Measurements from ENCODE around the gene QSER1.
"Not testable (repeated sequence)": the region's sequence is repeated elsewhere in the genome, so short reads cannot be mapped to it uniquely, and the experiment has no call there.

QSER1 gene

DNA sequence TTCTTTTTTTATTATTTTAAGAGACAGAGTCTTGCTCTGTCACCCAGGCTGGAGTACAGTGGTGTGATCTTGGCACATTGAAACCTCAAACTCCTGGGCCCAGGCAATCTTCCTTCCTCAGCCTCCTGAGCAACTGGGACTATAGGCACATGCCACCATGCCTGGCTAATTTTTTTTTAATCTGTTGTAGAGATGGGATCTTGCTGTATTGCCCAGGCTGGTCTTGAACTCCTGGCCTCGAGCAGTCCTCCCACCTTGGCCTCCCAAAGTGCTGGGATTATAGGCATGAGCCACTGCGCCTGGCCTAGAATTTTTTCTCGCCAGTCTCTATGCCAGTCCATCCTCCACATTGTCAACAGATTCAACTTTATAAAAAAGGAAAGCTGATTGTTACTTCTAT lies 44.7 kb downstream of the QSER1 start:
- not testable (repeated sequence) for DNase-seq

DNA sequence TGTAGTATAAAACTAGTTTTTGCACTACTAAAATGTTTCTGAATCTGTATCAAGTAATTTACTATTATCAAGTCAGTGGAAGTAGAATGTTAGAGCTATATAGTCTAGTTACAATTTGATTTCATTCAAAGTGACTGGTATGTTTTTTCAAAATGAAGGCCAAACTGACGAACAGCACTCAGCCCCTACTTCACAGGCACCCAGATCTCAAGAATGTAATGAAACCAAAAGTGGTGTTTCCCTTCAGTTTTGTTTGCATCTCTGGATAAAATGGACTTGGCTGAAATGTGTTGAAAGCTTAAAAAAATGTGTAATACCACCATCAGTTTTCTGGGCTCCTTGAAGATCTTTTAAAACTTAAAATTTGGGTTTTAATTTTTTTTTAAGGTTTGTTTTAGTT lies 46.4 kb downstream of the QSER1 start:
- DNase-seq = no peak

DNA sequence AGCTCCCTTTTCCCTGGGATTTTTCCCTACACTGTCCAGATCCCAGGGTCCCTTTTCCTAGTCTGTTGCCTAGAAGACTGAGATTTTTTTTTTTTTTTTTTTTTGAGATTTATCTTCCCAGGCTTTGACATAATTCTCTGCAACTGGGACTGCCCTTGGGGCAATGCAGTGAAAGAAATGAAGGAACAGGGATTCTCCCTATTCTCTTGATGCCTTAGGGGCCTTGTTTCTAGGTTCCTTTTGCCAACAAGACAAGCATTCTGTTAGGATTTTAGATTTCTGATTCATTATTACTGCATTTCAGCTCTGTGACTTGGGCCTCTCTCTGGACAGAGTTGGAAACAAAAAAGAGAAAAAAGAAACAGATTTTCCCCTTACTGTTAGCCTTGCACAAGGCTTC lies 47.3 kb downstream of the QSER1 start:
- DNase-seq = no peak

DNA sequence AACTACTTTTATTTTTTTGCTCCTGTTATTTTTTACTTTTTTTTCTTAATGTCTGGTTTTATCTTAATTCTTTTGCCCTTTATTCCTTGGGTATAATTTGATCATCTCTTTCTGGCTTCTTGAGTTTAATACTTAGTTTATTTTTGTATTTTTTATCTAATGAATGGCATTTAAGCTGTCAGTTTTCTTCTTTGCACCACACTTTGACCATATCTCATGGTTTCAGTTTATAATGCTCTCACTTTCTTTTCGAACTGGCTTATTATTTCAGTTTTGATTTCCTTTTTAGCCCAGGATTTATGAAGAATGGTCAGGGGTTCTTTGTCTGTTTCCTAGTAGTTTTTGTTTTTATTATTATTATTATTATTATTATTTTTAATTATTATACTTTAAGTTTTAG lies 48.3 kb downstream of the QSER1 start:
- no peak for DNase-seq

DNA sequence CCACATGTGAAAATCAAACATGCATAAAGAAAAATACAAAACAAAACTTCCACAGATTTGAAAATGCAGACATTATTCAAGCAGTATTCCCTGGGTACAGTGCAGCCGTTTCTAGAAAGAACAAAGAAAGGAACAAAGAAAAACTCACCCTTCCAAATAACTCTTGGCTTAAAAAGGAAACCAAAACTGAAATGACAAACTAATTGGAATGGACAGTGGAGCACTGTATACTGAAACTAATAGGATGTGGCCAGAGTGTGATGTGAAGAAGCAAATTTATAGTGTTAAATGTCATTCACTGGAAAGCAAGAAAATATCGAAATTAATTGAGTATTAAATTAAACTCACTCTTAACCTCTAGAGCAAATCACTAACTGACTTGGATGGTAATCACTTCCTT lies 55.4 kb downstream of the QSER1 start:
- no peak for DNase-seq

DNA sequence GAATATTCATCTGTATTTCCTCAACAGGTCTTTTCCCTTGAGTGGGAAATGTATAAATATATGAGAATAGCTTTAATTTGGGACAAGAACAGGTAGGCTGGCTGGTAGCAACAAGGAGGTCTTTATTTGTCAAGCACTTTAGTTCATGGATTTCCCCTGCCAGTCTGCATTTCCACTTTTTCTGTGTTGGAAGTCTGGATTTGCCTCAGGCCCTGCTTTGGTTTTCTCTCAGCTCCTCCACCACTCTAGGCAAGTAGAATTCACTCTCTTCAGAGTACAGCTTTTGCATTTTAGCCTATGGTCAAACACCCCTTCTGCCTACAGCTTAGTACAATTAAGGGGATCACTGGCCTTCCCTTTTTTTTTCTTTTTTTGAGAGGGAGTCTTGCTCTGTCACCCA lies 57.1 kb downstream of the QSER1 start:
- DNase-seq = no peak

DNA sequence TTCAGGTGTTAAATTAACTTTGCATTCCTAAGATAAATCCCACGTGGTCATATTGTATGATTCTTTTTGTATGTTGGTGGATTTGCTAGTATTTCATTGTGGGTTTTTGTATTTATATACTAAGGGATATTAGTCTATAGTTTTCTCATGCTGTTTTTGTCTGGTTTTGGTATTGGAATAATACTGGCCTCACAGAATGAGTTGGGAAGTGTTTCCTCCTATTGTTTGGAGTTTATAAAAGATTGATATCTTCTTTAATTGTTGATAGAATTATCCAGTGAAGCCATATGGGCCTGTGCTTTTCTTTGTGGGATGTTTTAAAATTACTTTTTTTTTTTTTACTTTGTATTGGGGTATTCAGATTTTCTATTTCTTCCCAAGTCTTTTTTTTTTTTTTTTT lies 59.8 kb downstream of the QSER1 start:
- DNase-seq = no peak

DNA sequence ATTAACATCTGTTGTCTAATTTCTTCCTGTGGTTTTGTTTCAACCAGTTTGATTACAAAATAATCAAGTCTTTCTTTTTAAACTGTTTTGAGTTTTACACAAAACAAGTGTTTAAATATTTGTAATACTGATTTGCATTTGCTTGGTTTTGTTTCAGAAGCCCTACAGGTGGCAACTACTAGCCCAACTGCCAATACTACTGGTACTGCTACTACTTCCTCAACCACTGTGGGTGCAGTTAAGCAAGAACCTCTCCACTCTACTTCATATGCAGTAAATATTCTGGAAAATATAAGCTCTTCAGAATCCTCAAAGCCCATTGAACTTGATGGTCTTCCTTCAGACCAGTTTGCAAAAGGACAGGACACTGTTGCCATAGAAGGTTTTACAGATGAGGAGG lies 61.1 kb downstream of the QSER1 start:
- DNase-seq = no peak

DNA sequence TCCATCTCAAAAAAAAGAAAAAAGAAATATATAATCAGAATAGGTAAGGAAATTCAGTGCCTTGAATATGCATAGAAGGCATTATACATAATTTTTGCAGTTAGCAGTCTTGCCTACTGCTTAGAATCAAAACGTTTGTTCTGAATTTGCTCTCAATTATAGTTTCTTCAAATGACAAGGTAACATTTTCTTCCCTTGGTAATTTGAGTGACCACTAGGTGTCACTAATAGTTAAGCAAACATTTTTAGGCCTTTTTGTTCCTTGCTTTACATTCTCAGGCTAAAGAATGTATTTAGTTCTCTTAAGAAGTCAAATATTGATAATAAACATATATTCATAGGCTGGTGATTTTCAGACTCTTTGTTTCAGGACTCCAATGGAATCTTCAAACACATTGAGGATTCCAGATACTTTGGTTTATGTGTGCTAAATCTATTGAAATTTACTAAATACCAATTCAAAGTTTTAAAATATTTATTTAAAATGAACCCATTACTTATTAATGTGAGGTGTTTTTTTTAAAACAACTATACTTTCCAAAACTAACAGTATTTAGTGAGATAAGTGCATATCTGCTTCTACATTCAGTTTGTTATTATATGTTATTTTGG lies 68.0 kb downstream of the QSER1 start:
- peak in 1 of 2 donors; percentile 56 for DNase-seq

DNA sequence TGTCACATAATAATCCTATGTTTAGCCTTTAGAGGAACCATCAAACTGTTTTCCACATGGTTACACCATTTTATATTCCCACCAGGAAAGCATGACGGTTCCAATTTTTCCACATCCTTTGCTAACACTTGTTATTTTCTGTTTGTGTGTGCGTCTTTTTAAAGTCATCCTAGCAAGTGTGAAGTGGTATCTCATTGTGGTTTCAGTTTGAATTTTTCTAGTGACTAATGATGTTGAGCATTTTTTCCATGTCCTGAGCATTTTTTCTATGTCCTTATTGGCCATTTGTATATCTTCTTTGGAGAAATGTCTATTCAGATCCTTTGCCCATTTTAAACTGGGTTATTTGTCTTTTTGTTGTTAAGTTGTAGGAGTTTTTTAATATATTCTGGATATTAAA lies 69.4 kb downstream of the QSER1 start:
- no peak for DNase-seq

DNA sequence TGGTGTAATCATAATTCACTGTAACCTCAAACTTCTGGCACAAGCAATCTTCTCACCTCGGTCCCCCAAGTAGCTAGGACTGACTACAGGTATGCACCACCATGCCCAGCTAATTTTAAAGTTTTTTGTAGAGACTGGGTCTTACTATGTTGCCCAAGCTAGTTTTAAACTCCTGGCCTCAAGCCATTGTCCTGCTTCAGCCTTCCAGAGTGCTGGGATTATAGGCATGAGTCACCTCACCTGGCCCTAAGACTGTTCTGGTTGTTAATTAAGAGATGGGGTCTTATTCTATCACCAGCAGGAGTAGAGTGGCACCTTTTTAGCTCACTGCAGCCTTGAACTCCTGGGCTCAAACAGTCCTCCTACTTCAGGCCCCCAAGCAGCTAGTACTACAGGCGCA lies 71.1 kb downstream of the QSER1 start:
- DNase-seq = no peak

DNA sequence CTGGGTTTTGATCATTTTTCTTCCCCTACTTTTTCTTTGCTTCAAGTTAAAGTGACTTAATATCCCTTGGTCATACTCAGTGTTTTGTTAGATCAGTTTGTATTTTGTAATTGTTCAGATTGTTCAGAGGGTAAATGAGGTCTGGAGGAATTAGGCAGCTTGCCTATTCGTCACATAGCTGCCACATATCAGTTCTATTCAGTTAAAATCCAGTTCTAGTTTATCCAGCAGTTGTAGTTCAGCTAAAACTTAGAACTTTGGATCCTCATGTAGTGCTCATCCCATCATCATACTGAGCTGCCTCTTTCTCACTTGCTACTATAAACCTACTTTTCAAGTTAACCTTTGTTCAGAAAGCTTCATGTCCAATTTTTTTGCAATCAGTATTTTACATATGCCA lies 75.9 kb downstream of the QSER1 start:
- DNase-seq = no peak

DNA sequence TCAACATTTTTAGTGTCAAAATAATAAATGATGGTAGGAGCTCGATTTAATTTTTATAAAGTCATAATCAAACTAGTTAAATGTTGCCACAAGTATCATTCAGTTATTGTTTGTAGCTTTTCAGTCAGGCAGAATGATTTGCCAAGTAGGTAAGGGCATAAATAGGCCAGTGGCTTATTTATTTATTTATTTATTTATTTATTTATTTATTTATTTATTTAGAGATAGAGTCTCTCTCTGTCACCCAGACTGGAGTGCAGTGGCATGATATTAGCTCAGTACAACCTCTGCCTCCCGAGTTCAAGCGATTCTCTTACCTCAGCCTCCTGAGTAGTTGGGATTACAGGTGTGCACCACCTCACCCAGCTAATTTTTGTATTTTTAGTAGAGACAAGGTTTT lies 79.6 kb downstream of the QSER1 start:
- DNase-seq = not testable (repeated sequence)

DNA sequence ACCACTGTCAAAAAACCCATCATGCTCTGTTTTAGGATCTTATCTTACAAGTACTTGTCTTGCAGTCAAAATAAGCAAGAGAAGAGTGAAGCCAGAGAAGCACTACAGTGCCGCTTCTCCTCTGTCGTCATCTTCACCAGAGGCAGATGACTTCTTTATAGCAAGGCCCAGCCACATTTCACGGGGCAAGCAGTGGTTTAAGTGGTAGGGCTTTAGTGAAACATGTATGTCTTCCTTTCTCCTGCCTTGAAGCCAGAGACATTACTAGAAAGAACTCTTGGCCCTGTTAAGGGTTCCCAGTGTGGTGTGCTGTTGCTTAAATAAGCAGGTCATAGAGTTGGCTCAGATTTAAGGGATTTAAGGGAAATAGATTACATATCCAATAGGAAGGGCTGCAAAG lies 80.2 kb downstream of the QSER1 start:
- no peak for DNase-seq

DNA sequence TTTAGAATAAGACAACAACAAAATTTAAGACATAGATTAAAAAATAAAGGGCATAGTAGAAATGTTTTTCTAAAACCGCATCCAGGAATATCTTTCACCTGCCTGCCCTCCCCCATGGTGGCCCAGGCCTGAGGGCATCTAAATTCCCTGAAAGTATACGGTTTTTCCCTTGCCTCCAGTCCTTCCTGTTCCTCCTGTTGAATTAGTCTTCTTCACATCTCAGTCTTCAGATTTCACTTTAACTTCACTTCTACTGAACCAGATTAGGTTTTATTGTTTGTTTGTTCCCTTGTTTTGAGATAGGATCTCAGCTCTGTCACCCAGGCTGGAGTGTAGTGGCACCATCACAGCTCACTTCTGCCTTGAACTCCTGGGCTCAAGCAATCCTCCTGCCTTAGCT lies 90.0 kb downstream of the QSER1 start:
- no peak for DNase-seq

DNA sequence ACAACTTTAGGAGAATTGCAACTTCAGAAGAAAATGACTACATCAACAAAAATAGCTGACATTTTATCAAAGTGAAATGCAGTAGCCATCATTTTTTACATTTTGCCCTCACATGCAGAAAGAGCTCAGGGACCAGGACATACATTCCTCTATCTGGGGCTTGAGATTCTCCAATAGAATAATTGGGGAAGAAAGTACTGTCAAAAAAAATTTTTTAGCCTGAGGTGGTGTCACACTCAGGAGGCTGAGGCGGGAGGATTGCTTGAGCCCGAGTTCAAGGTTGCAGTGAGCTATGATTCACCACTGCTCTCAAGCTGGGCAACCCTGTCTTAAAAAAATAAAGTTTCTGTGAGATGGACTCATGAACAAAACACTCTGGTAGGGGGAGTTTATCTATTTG lies 90.9 kb downstream of the QSER1 start:
- DNase-seq = no peak

DNA sequence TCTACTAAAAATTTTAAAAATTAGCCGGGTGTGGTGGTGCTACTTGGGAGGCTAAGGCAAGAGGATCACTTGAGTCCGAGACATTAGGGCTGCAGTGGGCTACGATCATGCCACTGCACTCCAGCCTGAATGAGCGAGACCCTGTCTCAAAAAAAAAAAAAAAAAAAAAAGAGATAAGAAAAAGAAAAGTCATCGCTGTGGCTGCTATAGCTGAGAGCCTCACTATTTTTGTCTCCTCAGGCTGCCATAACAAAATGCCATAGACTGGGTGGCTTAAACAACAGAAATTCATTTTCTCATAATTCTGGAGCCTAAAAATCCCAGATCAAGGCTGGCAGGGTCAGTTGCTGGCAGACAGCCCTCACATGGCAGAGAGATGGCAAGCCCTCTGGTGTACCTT lies 93.0 kb downstream of the QSER1 start:
- DNase-seq = no peak

DNA sequence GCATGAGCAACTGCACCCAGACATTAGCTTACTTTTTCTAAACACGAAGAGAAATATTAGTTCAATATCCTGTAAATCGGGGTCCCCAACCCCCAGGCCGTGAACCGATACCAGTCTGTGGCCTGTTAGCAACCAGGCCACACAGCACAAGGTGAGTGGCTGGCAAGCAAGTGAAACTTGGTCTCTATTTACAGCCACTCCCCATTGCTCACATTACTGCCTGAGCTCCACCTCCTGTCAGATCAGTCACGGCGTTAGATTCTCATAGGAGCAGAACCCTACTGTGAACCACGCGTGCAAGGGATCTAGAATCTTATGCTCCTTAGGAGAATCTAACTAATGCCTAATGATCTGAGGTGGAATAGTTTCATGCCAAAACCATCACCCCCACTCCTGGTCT lies 95.2 kb downstream of the QSER1 start:
- DNase-seq = no peak

DNA sequence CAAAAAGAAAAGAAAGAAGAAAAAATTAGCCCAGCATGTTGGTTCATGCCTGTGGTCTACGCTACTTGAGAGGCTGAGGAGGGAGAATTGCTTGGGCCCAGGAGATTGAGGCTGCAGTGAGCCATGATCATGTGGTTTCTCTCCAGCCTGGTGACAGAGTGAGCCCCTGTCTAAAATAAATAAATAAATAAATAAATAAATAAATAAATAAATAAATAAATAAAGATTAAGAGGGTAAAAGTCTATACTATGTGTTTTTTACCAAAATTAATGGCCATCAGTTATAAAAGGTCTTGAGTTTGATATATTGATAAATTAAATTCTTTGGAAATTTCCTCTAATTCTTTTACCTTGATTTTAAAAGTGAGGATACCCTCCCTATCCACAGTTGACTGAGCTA lies 97.9 kb downstream of the QSER1 start:
- no peak for DNase-seq

DNA sequence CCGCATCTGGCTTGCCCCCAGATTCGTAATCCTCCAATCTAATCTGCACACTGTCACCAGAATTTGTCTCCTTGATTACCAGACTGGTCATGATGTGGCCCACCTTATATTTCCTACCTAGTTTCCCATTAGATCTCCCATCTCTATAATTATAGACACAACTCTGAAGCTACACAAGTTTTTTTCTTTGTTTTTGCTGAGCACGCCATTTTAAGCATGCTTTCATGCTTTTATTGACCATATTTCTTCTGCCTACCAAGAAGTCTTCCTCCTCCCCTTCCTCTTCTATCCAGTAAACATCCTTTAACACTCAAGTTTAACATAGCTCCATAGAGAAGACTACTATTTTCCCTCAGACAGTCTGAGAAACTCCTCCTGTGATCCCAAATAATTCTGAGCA lies 98.8 kb downstream of the QSER1 start:
- DNase-seq = no peak

DNA sequence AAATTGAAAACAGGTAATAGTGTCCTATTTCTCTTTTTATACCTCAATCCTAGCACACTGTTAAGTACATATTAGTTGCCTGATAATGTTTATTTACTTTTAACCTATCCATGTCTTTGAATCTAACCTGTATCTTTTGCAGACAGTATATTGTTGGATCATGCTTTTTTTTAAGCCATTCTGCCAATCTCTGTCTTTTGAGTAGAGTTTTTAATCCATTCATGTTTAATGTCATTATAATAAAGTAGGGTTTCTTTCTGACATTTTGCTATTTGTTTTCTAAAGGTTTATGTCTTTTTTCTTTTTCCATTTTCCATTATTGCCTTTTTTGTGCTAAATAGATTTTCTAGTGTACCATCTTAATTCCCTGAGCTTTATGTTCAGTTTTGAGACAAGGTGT lies 99.3 kb downstream of the QSER1 start:
- no peak for DNase-seq

DNA sequence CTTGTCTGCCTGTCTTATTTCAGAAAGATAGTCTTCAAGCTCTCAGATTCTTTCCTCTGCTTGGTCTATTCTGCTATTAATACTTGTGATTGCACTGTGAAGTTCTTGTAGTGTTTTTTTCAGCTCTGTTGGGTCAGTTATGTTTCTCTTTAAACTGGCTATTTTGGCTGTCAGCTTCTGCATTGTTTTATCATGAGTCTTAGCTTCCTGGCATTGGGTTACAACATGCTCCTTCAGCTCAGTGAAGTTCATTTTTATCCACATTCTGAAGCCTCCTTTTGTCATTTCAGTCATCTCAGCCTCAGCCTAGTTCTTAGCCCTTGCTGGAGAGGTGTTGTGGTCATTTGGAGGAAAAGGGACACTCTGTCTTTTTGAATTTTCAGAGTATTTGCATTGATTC lies 107.6 kb downstream of the QSER1 start:
- DNase-seq = no peak

DNA sequence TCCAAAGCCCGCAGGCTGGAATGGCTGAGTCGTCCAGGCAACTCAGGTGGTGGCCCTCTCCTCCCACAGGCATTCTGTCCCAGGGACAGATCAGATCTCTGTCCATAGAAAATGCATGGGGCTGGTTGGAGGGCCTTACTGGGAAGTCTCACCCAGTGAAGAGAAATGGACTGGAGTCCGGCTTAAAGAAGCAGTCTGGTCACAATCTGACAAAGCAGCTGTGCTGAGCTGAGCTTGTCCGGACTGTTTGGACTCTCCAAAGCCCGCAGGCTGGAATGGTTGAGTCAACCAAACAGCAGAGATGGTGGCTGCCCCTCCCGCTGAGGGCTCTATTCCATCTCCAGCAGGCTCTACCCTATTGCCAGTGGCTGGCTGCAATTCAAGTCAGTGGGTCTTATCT lies 108.7 kb downstream of the QSER1 start:
- DNase-seq = no peak

DNA sequence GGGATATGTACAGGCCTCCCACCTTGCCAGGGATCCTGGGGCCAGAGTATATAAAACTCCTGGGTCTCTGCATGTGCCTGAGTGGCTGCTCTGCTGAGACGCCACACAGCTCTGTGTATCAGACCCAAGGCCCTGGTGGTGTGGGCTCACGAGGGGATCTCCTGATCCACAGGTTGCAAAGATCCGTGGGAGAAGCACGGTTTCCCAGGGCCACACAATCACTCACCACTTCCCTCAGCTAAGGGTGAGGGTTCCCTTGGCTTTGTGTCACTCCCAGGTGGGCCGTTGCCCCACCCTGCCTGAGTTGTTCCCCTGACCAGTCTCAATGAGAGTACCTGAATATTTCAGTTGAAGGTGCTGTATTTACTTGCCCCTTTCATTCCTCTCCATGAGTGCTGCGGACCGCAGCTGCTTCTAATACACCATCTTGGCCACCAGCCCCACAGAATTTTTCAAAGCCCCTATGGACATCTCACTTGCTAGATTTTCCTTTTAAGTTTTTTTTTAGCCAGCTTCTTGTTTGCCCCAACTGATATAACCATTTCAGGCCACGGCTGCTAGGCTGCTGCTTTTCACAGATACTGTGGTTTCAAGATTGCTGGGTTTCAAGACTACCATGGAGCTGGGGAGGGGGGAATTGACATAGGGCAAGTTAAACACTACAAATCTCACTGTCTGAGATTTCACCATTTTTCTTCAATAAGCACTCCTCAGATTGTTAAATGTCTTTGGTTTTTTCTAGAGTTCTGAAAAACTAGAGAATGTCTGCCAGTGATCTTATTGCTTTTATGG lies 109.3 kb downstream of the QSER1 start:
- no peak for DNase-seq

DNA sequence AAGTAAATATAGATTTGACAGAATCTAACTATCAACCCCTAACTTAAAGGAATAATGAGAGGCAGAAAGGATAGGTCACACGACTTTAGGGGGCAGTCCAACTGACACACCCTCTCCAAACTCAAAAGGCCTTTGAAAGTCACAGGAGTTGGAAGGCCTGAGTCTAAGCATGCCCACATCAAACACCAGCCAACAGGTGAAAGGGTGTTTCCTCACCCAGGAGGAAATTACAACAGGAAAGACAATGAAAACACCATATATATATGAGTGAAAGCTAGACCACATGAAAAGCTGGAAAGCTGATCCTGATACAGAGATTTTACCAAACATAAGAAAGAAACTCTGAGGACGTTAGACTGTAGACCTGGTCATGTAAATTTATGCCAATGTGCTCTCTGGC lies 112.6 kb downstream of the QSER1 start:
- DNase-seq = peak; percentile 12 to 48

Data from CD4-positive, alpha-beta T cell treated with Interleukin-1 beta for 1 hour (primary cell).